Retinal pigment epithelial cell (primary cell): ENCODE measurements around the gene GPATCH1.
"Not testable (repeated sequence)": the region's sequence is repeated elsewhere in the genome, so short reads cannot be mapped to it uniquely, and the experiment has no call there.

Experiments
- DNase-seq: peaks from one replicate; pipeline ENCODE4 v3.0.0-alpha.2; 2010; ENCODE audit warnings: low read depth
- H3K4me3 ChIP-seq: 2 replicates; pipeline ENCODE4 v1.5.1; 2011; ENCODE audit warnings: mild to moderate bottlenecking, low read length, control low read depth, moderate library complexity
- CTCF ChIP-seq: conservative IDR thresholded peaks from 2 replicates; pipeline ENCODE4 v1.5.1; 2011; ENCODE audit warnings: low read depth, low read length, control low read depth, inconsistent platforms

Gene GPATCH1

GRCh38 chr19:33080761-33081681 lies at the start of gene GPATCH1:
TSS of gene GPATCH1 (plus strand) at chr19:33081181. CDS start at chr19:33081194, 13 bp downstream.
- TF ChIP-seq CTCF: no peak
- H3K4me3 ChIP-seq: peak within 1 kb of the TSS; percentile 98
- no peak for DNase-seq

- no peak for TF ChIP-seq CTCF
- no peak overlapping the region for H3K4me3 ChIP-seq
- no peak for DNase-seq
These were observed 48.7 kb upstream of the GPATCH1 start for GRCh38 chr19:33032218-33032781.

GRCh38 chr19:33035461-33035860 lies 45.5 kb upstream of the GPATCH1 start:
- no peak for DNase-seq
- H3K4me3 ChIP-seq: no peak overlapping the region
- TF ChIP-seq CTCF: no peak

- H3K4me3 ChIP-seq, DNase-seq: not testable (repeated sequence)
These were observed 44.4 kb upstream of the GPATCH1 start for GRCh38 chr19:33036370-33037167.

- H3K4me3 ChIP-seq, DNase-seq: not testable (repeated sequence)
These were observed 43.6 kb upstream of the GPATCH1 start for GRCh38 chr19:33037168-33038025.

- TF ChIP-seq CTCF: no peak
- H3K4me3 ChIP-seq: no peak overlapping the region
- no peak for DNase-seq
These were observed 41.8 kb upstream of the GPATCH1 start for GRCh38 chr19:33039108-33039599.

GRCh38 chr19:33039815-33040214 lies 41.2 kb upstream of the GPATCH1 start:
- TF ChIP-seq CTCF: no peak
- no peak overlapping the region for H3K4me3 ChIP-seq
- DNase-seq: no peak
